K562 (cell line): ENCODE measurements around the gene NRG2. TPM values are rescaled to one million over a fixed set of nuclear protein-coding genes. Genes with fewer than 3 reads are reported as not detected.

Experiments
- ATAC-seq: fragments of 200-7000 bp; cut with Tn5 transposase; 3 replicates; pipeline ENCODE4 v1.9.1; 2020; ENCODE audit warnings: moderate library complexity
- BruUV-seq: library from RNA; stranded (reverse); fragments of 400-500 nt; replicated peaks from 2 replicates; lab custom pipeline; 2021; lab: Mats Ljungman, UMichigan
- CTCF ChIA-PET: fragments of 300-600 bp; formaldehyde crosslinking; extraction: SDS; loops from one replicate; lab custom pipeline; 2021; ENCODE audit warnings: low intra/inter-chr PET ratio; lab: Yijun Ruan, JAX
- POLR2A ChIA-PET: fragments of 300-600, 350-650 bp; sonication (Branson Sonifier 250); formaldehyde crosslinking; extraction: SDS; loops from one replicate; lab custom pipeline; 2021; ENCODE audit warnings: antibody characterized with exemption, inconsistent platforms; lab: Yijun Ruan, JAX
- DNase-seq, 4 experiments: peaks; one replicate each; pipeline versions ENCODE4 v3.0.0 to v3.0.0-alpha.2; 2011 to 2018; ENCODE audit warnings: low spot score in 3 of 4, mixed read lengths in 3 of 4; ENCODE audit errors: extremely low read depth in 1 of 4
- FAIRE-seq: peaks from 2 replicates; lab custom pipeline; 2011; peaks lifted over from hg19 to GRCh38; lab: Jason Lieb, UNC
- H2AFZ ChIP-seq: 2 replicates; pipeline ENCODE4 v1.6.0; 2011; ENCODE audit warnings: low read depth, low read length, control low read depth, inconsistent platforms
- H3K27ac ChIP-seq: fragments of 200-600 bp; 3 replicates; pipeline ENCODE4 v1.8.0; 2011; ENCODE audit warnings: low read depth, mild to moderate bottlenecking, control low read depth, inconsistent platforms, low read length, moderate library complexity, mixed read lengths; ENCODE audit errors: extremely low read depth
- H3K27me3 ChIP-seq, 2 experiments: fragments of 300-600 bp in 1 of 2; 2 replicates in 1 of 2; 3 replicates in 1 of 2; pipeline versions ENCODE4 v1.6.0 to v1.8.0; 2011; ENCODE audit warnings: inconsistent platforms in 2 of 2, low read length in 2 of 2, mild to moderate bottlenecking in 1 of 2, mixed read lengths in 1 of 2, moderate library complexity in 1 of 2; ENCODE audit not compliant: control insufficient read depth in 2 of 2, insufficient read depth in 2 of 2
- H3K36me3 ChIP-seq: fragments of 300-600 bp; 3 replicates; pipeline ENCODE4 v1.8.0; 2011; ENCODE audit warnings: mild to moderate bottlenecking, low read length, inconsistent platforms; ENCODE audit not compliant: control insufficient read depth, insufficient read depth
- H3K4me1 ChIP-seq, 2 experiments: fragments of 200-600 bp in 1 of 2; replicated peaks in 1 of 2; 2 replicates in 1 of 2; 3 replicates in 1 of 2; pipeline versions ENCODE4 v1.5.1 to v1.8.0; 2011; ENCODE audit warnings: inconsistent platforms in 2 of 2, low read length in 2 of 2, mild to moderate bottlenecking in 1 of 2, mixed read lengths in 1 of 2, moderate library complexity in 1 of 2; ENCODE audit not compliant: control insufficient read depth in 2 of 2, insufficient read depth in 2 of 2
- H3K4me2 ChIP-seq: 2 replicates; pipeline ENCODE4 v1.6.1; 2011; ENCODE audit warnings: low read length, control low read depth, inconsistent platforms, mixed read lengths; ENCODE audit not compliant: insufficient read depth
- H3K4me3 ChIP-seq: fragments of 200-600 bp; sonication (generic), shearing (Covaris generic); 2 replicates; pipeline ENCODE4 v1.5.1; 2016; ENCODE audit warnings: control low read depth, inconsistent platforms
- H3K79me2 ChIP-seq: fragments of 200-600 bp; 3 replicates; pipeline ENCODE4 v1.8.0; 2011; ENCODE audit warnings: low read length, inconsistent platforms; ENCODE audit not compliant: control insufficient read depth, insufficient read depth
- H3K9ac ChIP-seq, 2 experiments: 2 replicates each; pipeline versions ENCODE4 v1.6.0 to v1.6.1; 2011; ENCODE audit warnings: low read depth in 2 of 2, low read length in 2 of 2, control low read depth in 1 of 2, inconsistent platforms in 1 of 2, mild to moderate bottlenecking in 1 of 2, mixed read lengths in 1 of 2; ENCODE audit not compliant: insufficient read depth in 1 of 2
- H3K9me1 ChIP-seq: one replicate; pipeline ENCODE4 v1.6.0; 2011; ENCODE audit warnings: inconsistent platforms, mild to moderate bottlenecking, low read length, moderate library complexity; ENCODE audit not compliant: control insufficient read depth, insufficient read depth
- H3K9me3 ChIP-seq: replicated peaks from 2 replicates; pipeline ENCODE4 v1.5.1; 2011; ENCODE audit warnings: low read depth, low read length, inconsistent platforms; ENCODE audit not compliant: control insufficient read depth, insufficient read depth
- H4K20me1 ChIP-seq: replicated peaks from 2 replicates; pipeline ENCODE4 v1.6.1; 2011; ENCODE audit warnings: low read length, inconsistent platforms, mixed read lengths; ENCODE audit not compliant: control insufficient read depth, insufficient read depth
- CEBPB ChIP-seq: fragments of 450-650 bp; IDR thresholded peaks from 2 replicates; pipeline ENCODE4 v1.6.1; 2016; ENCODE audit warnings: missing genetic modification characterization, missing compliant biosample characterization
- CEBPG ChIP-seq, 3 experiments: fragments of 200-800 bp in 1 of 3; sonication (Bioruptor generic) in 1 of 3; sonication (generic) in 1 of 3; formaldehyde crosslinking in 1 of 3; IDR thresholded peaks in 2 of 3; conservative IDR thresholded peaks in 1 of 3; 2 replicates each; pipeline versions ENCODE4 v1.6.1 to v1.8.0; 2016 to 2022; ENCODE audit warnings: missing compliant biosample characterization in 2 of 3, missing genetic modification characterization in 2 of 3, mild to moderate bottlenecking in 1 of 3, missing genetic modification reagents in 1 of 3
- NCOA4 ChIP-seq: fragments of 450-650 bp; IDR thresholded peaks from 2 replicates; pipeline ENCODE4 v1.6.1; 2018; ENCODE audit warnings: mild to moderate bottlenecking; ENCODE audit not compliant: partially characterized antibody
- RFX1 ChIP-seq: fragments of 450-650 bp; IDR thresholded peaks from 2 replicates; pipeline ENCODE4 v1.6.1; 2016; ENCODE audit warnings: mild to moderate bottlenecking, moderate library complexity
- ZBTB7A ChIP-seq: IDR thresholded peaks from 2 replicates; pipeline ENCODE4 v1.6.1; 2011; ENCODE audit warnings: low read depth, mild to moderate bottlenecking, low read length, moderate library complexity, borderline replicate concordance; ENCODE audit not compliant: control insufficient read depth
- ZNF3 ChIP-seq: fragments of 250-450 bp; sonication (Bioruptor Pico); IDR thresholded peaks from 2 replicates; pipeline ENCODE4 v1.5.0; 2021; ENCODE audit warnings: mild to moderate bottlenecking, moderate library complexity
- WGBS: fragments of 100-300 bp; shearing (Covaris generic); methylation state at CpG from one replicate; pipeline ENCODE4 v1.1.6; 2016; ENCODE audit warnings: low coverage, mixed read lengths; ENCODE audit not compliant: insufficient coverage; ENCODE audit errors: missing lambda C conversion rate; 5-methylcytosine and 5-hydroxymethylcytosine counted together
- in situ Hi-C: fragments of 300-500 bp; cut with MboI; formaldehyde crosslinking; loops from 4 replicates; pipeline ENCODE4 v1.15.0; 2018; ENCODE audit warnings: inconsistent platforms, mixed read lengths
- intact Hi-C: fragments of 100-400 bp; cut with micrococcal nuclease; formaldehyde crosslinking; loops from 2 replicates; pipeline ENCODE4 v1.14.2; 2022
- polyA plus RNA-seq, 8 experiments: library from polyadenylated mRNA; depleted of rRNA in 4 of 8; stranded (reverse) in 5 of 8; unstranded in 3 of 8; fragments of >200 nt; fragmentation: Nextera tagmentation in 2 of 8; fragmentation: Illumina TruSeq in 1 of 8; extraction: Ambion mirVana in 2 of 8; extraction: Trizol in 1 of 8; gene quantifications; 2 replicates each; pipeline versions ENCODE4 v1.2.1 to v1.2.3, GENCODE V29; 2011 to 2014; ENCODE audit warnings: inconsistent platforms in 1 of 8, missing spikeins in 1 of 8
- total RNA-seq, 7 experiments: library from RNA; depleted of rRNA in 6 of 7; stranded (reverse); fragments of >200 nt in 6 of 7; fragmentation: Illumina TruSeq in 2 of 7; extraction: Trizol in 2 of 7; gene quantifications; 2 replicates each; pipeline versions ENCODE4 v1.2.1 to v1.2.3, GENCODE V29; 2011 to 2021; ENCODE audit warnings: low replicate concordance in 1 of 7

Gene NRG2
- total and polyA plus RNA-seq, 9 of the 15 experiments (the other 6 are each of a cell fraction or from before 2014, with no cell fraction given): not detected

DNA sequence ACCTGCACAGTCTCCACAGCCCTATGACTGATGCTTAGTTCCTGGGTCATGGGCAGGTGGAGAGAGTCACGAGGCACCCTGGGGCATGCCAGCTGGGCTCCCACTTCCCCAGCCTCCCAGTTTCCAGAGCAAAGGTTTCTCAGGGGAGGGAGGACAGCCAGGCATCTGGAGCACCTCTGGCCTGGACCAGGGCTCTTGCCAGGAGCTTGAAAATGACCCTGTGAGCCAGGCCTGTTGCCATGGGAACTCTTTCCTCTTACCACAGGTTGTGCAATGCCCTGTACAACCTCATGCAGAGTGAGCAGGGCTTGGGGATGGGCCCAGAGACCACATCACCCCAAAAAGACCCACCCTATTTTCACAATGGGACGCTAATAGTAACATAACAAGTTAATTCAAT, 134.3 kb downstream of the NRG2 start:
- WGBS: 0% methylated on average over 2 of the region's 2 CpGs
- H3K4me3 ChIP-seq: no peak overlapping the region
- ATAC-seq: no peak
- no peaks in the 10 kb centered on the region; the same call in 1 of the 2 replicates for H3K9me3 ChIP-seq
- H3K36me3 ChIP-seq: no peaks in the 10 kb centered on the region
- no peak for FAIRE-seq
- no peak for DNase-seq
- H3K4me1 ChIP-seq: peaks cover 0 to 14% of the 10 kb centered on the region in 2 experiments; a peak in 1 of 5 replicates
- intact Hi-C loops: no loop called here
- POLR2A ChIA-PET: no interaction called here
- peaks cover 25 to 47% of the 10 kb centered on the region in 2 experiments for H3K27me3 ChIP-seq
- no peak for TF ChIP-seq NCOA4
- peak; percentile 56 for TF ChIP-seq CEBPB (tag)
- TF ChIP-seq CEBPG (CRISPR knock-in tag; IDR thresholded peaks at IDR 0.05): peak; percentile 25; the same call in 1 of the 2 replicates
- 0 out of 4 replicates have a peak, but pooled peaks of 1 of the 2 experiments have one; percentile 30 for TF ChIP-seq CEBPG (tag; conservative IDR thresholded peaks at IDR 0.05 in 1 of 2, IDR thresholded peaks at IDR 0.05 in 1 of 2)
- TF ChIP-seq ZNF3 (CRISPR knock-in tag): no peak
- no peak for TF ChIP-seq ZBTB7A
- TF ChIP-seq RFX1: peak; percentile 63
- TF ChIP-seq, all 486 proteins: peak for 3
- H3K9me1 ChIP-seq: no peaks in the 10 kb centered on the region
- no peak overlapping the region for H3K4me2 ChIP-seq
- BruUV-seq: no TSS peak
- H3K79me2 ChIP-seq: no peaks in the 10 kb centered on the region
- no peaks in the 10 kb centered on the region for H4K20me1 ChIP-seq
- CTCF ChIA-PET: no interaction called here
- no peak overlapping the region for H3K27ac ChIP-seq
- no peak overlapping the region for H2AFZ ChIP-seq
- H3K9ac ChIP-seq: no peak overlapping the region
- in situ Hi-C loops: no loop called here
